Mammary epithelial cell (primary cell): ENCODE data around the gene C4orf50.

Experiments used
- EZH2 ChIP-seq: IDR thresholded peaks from 2 replicates; pipeline ENCODE4 v1.6.1; 2012; ENCODE audit warnings: low read length, inconsistent platforms, borderline replicate concordance
- TF ChIP-seq, protein P1 (sequence below), 2 donors: IDR thresholded peaks in 1 of 2; conservative IDR thresholded peaks in 1 of 2; 2 replicates each; pipeline ENCODE4 v1.5.1; 2011 to 2012; ENCODE audit warnings: inconsistent platforms in 2 of 2, low read length in 2 of 2, mild to moderate bottlenecking in 2 of 2, control low read depth in 1 of 2, low read depth in 1 of 2; ENCODE audit not compliant: insufficient read depth in 1 of 2; ENCODE audit errors: extremely low read depth in 1 of 2

DNA sequence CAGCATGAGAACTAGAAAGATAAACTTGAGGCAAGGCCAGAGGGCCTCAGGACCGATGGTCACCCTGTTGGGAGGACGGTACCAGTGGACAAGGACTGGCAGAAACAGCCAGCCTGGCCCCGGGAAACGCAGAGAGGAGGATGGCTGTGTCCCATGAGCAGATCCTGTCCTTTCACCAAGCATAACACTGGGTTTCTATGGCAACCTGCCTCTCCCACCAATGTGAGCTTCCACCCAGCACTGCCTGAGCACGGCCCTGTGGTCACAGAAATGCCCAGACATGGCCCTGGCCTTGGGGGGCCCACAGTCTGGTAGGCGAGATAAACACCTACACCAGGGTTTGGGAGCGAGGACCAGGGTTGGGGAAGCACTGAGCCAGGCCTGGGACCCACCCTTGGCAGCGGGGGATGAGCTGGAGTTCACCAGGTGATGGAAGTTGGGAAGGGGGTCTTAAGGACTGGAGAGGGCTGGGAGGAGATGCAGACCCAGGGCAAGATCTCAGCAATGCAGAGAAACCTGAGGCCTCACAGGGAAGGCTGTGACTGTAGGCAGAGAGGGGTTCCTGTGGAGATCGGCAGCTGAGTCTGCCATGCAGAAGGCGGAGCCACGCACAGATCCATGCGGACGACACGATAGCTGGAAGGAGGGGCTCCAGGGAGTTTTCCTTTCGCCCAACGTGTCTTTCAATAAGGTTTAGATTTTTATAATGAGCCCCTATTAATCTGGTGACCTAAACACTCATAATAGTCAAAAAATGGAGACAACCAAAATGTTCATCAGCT, 92.6 kb downstream of the C4orf50 start:
- TF ChIP-seq, protein P1, sequence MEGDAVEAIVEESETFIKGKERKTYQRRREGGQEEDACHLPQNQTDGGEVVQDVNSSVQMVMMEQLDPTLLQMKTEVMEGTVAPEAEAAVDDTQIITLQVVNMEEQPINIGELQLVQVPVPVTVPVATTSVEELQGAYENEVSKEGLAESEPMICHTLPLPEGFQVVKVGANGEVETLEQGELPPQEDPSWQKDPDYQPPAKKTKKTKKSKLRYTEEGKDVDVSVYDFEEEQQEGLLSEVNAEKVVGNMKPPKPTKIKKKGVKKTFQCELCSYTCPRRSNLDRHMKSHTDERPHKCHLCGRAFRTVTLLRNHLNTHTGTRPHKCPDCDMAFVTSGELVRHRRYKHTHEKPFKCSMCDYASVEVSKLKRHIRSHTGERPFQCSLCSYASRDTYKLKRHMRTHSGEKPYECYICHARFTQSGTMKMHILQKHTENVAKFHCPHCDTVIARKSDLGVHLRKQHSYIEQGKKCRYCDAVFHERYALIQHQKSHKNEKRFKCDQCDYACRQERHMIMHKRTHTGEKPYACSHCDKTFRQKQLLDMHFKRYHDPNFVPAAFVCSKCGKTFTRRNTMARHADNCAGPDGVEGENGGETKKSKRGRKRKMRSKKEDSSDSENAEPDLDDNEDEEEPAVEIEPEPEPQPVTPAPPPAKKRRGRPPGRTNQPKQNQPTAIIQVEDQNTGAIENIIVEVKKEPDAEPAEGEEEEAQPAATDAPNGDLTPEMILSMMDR (conservative IDR thresholded peaks at IDR 0.05 in 1 of 2, IDR thresholded peaks at IDR 0.05 in 1 of 2; ENCODE audit: extremely low read depth in 1 of 2, insufficient read depth in 1 of 2, low read depth in 1 of 2, low read length in 2 of 2) = no peak
- no peak for TF ChIP-seq EZH2
